GM08714 (cell line): ENCODE data around the gene NDUFB2.
"Not testable (repeated sequence)": the region's sequence is repeated elsewhere in the genome, so short reads cannot be mapped to it uniquely, and the experiment has no call there.

Experiments used
- H3K4me3 ChIP-seq: fragments of 200-500 bp; sonication (Bioruptor generic); 2 replicates; pipeline ENCODE4 v1.5.1; 2014; ENCODE audit warnings: mild to moderate bottlenecking, low read length, inconsistent platforms
- ZNF274 ChIP-seq: IDR thresholded peaks from 2 replicates; pipeline ENCODE4 v1.6.1; 2012; ENCODE audit warnings: mild to moderate bottlenecking, low read depth, low read length

NDUFB2 gene

GRCh38 chr7:140696680-140697446, at the start of gene NDUFB2:
NDUFB2 (plus strand) TSS chr7:140696708; CDS start chr7:140696745, 37 bp downstream.
- no peak for TF ChIP-seq ZNF274
- H3K4me3 ChIP-seq: peak within 1 kb of the TSS; percentile 81

- TF ChIP-seq ZNF274: no peak
- H3K4me3 ChIP-seq: no peak overlapping the region
These were observed 49.4 kb upstream of the NDUFB2 start for GRCh38 chr7:140646931-140647647.

GRCh38 chr7:140649556-140650205, 46.8 kb upstream of the NDUFB2 start:
- no peak overlapping the region for H3K4me3 ChIP-seq
- TF ChIP-seq ZNF274: no peak

- TF ChIP-seq ZNF274: no peak
- no peak overlapping the region for H3K4me3 ChIP-seq
These were observed 46.1 kb upstream of the NDUFB2 start for GRCh38 chr7:140650367-140650766.

- TF ChIP-seq ZNF274: no peak
- H3K4me3 ChIP-seq: no peak overlapping the region
These were observed 43.0 kb upstream of the NDUFB2 start for GRCh38 chr7:140653319-140654108.

GRCh38 chr7:140654109-140654387, 42.5 kb upstream of the NDUFB2 start:
- no peak for TF ChIP-seq ZNF274
- H3K4me3 ChIP-seq: no peak overlapping the region

DNA sequence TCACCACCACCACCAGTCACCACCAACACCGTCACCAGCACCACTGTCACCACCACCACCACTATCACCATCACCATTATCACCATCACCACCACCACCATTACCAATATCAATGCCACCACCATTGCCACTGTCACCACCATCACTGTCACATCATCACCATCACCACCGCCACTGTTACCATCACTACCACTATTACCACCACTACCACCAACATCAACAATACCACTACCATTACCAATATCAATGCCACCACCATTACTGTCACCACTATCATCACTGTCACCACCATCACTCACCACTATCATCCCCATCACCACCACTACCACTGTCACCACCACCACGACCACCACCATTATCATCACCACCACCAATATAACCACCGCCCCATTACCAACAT, 41.8 kb upstream of the NDUFB2 start:
- H3K4me3 ChIP-seq: no peak overlapping the region
- no peak for TF ChIP-seq ZNF274

DNA sequence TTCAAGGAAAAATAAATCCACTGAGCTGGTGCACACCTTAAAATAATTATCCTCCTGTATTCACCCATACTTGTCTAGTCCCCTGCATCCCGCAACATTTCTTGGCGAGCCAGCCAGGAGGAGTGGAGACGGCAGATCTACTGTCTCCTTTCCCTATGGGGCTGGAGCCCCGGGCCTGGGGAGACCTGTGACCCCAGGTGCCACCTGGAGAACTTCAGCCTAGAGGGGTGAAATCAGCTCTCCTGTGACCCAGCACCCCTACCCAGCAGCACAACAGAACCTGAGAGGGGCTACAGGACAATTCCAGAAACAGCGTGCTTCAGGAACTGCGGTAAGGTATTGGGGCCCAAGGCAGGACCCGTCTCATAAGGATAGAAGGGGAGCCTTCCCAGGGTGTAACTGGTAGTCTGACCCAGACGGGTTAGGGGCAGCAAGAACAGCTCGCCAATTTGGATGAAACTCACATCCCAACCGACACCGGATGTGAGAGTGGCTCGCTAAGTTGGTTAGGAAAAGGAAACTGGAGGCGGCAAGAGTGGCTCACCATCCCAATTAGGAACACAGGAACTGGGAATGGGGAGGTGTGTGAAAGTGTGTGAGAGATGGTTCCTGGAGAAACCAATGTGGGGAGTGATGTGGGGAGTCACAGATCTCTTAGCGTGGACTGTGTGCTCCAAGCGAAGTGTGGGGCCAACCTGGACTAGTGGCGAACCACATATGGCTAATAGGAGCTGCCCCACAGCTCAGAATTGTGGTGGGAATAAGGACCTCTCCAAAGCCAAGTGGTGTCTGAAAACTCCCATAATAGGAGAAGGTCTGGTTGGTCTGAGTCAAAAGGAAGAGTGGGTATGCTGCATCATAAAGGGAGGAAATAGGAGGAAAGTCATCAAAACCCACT, 40.7 kb upstream of the NDUFB2 start:
- TF ChIP-seq ZNF274: no peak
- H3K4me3 ChIP-seq: no peak overlapping the region

DNA sequence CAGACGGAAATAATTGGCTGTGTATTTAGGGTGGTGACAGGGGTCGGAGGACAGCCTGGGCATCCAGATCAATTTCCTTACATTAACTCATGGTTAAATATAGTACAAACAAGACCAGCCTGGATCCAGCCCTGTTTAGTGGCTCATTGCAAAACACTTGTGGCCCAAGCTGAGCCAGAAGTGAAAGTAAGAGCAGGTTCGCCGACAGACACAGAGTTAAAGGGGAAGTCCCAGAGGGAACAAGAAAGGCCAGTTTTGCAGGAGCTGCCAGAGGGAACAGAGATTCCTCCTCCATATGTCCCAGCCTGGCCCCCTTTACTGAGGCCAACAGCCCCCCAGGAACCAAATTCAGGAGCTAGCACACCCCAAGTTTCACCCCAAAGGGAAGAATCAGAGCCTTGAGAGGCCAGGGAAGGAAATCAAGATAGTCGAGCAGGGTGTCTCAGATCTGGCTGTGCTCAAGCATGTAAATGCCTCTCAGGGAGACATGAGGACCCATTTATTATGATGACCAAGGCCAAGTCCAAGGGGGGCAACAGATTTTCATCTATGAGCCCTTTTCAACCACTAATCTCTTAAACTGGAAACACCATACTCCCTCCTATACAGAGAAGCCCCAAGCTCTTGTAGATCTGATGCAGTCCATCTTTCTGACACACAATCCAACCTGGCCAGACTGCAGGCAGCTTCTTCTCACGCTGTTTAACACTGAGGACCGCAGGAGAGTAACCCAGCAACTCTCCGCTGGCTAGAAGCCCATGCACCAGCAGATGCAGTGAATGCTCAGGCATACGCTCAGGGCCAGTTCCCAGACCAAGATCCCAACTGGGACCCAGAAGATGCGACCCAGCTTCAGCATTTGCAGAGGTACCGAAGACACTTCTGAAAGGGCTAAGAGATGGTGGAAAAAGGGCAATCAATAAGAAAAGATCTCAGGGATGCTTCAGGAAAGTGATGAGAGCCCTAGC, 39.7 kb upstream of the NDUFB2 start:
- TF ChIP-seq ZNF274: no peak
- H3K4me3 ChIP-seq: peak overlapping the region; percentile 11; the same call in 1 of the 2 replicates

DNA sequence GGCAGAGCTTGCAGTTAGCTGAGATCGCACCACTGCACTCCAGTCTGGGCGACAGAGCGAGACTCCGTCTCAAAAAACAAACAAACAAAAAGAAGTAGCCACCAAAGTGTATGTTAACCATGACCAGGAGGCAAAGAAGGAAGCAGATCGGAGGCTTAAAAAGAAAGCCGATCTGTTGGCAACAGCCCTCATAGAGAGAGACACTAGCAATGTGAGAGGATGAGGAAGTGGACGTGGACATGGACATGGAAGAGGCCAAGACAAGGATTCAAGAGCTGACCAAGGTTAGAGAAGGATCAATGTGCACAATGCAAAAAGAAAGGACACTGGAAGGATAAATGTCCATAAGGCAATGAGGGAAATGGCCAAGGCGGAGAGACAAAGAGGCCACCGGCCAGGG, 38.6 kb upstream of the NDUFB2 start:
- TF ChIP-seq ZNF274: no peak

GRCh38 chr7:140659856-140660255, 36.7 kb upstream of the NDUFB2 start:
- no peak for TF ChIP-seq ZNF274
- no peak overlapping the region for H3K4me3 ChIP-seq

More for the DNA sequence above, 38.6 kb upstream of the NDUFB2 start:
- H3K4me3 ChIP-seq: no peak overlapping the region

- H3K4me3 ChIP-seq: no peak overlapping the region
- TF ChIP-seq ZNF274: no peak
These were observed 35.4 kb upstream of the NDUFB2 start for GRCh38 chr7:140661124-140661523.

- not testable (repeated sequence) for H3K4me3 ChIP-seq
These were observed 33.6 kb upstream of the NDUFB2 start for GRCh38 chr7:140662938-140663337.
